Adipocyte (in vitro differentiated cells): ENCODE measurements around the gene IAH1.

Experiments
- DNase-seq: peaks from one replicate; pipeline ENCODE4 v3.0.0-alpha.2; 2015; ENCODE audit warnings: low read depth
- H3K27me3 ChIP-seq: replicated peaks from 2 replicates; pipeline ENCODE4 v1.7.0; 2013; ENCODE audit warnings: mild to moderate bottlenecking, low read length, moderate library complexity; ENCODE audit not compliant: control insufficient read depth, insufficient read depth
- H3K36me3 ChIP-seq: 2 replicates; pipeline ENCODE4 v1.7.0; 2013; ENCODE audit warnings: low read length, mild to moderate bottlenecking, moderate library complexity; ENCODE audit not compliant: control insufficient read depth, insufficient read depth, severe bottlenecking
- H3K4me1 ChIP-seq: 2 replicates; pipeline ENCODE4 v1.7.0; 2013; ENCODE audit warnings: mild to moderate bottlenecking, low read length, moderate library complexity; ENCODE audit not compliant: control insufficient read depth, insufficient read depth
- H3K4me3 ChIP-seq: 2 replicates; pipeline ENCODE4 v1.7.0; 2013; ENCODE audit warnings: mild to moderate bottlenecking, low read length, moderate library complexity
- H3K9ac ChIP-seq: 2 replicates; pipeline ENCODE4 v1.7.0; 2013; ENCODE audit warnings: mild to moderate bottlenecking, low read length, moderate library complexity
- H3K9me3 ChIP-seq: 2 replicates; pipeline ENCODE4 v1.7.0; 2013; ENCODE audit warnings: mild to moderate bottlenecking, low read length, moderate library complexity; ENCODE audit not compliant: control insufficient read depth

Gene IAH1

GRCh38 chr2:9460441-9461017 is 13.8 kb upstream of the IAH1 start:
- Histone ChIP-seq H3K36me3 (peaks cover 67% of the 10 kb centered on the region), H3K27me3 (no peaks in the 10 kb centered on the region), H3K9ac (no peak overlapping the region), H3K4me3 (no peak overlapping the region), H3K4me1 (no peaks in the 10 kb centered on the region), H3K9me3 (no peaks in the 10 kb centered on the region)
- DNase-seq = no peak

DNA sequence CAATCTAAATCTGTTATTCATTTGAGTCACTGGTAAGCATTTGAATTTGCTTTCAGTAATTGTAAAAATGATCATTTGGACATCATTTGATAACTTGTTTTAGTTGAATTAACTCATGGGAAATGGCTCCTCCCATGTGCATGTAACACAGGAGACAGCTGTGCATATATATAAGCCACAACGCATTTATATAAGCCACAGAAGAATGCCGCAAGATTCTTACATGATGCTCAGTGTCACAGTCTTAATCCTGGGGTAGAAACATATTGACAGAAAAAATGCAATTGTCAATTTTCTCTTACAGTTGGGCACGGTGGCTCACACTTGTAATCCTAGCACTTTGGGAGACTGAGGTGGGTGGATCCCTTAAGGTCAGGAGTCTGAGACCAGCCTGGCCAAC is 13.3 kb upstream of the IAH1 start:
- Histone ChIP-seq H3K27me3 (no peaks in the 10 kb centered on the region), H3K36me3 (peaks cover 70% of the 10 kb centered on the region), H3K4me1 (no peaks in the 10 kb centered on the region), H3K4me3 (no peak overlapping the region), H3K9ac (no peak overlapping the region), H3K9me3 (no peaks in the 10 kb centered on the region)
- DNase-seq = no peak

DNA sequence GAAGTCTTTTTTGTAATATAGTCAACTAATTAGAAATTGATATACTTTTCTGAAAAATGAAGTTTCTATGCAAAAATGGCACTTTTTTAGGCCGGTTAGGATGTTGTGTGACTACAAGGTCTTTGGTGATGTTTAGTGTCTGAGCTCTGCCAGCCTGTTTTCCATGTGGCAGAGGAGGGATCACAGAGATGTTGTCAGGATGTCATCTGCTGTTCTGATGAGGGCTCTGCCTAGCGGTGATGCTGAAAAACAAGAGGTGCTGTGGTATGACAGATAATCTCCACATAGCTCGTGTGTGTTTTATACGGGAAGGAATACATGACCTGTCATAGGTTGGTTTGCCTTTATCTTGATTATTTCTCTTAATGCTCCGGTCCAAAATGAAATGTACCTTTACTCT is 12.0 kb upstream of the IAH1 start:
- no peak overlapping the region for H3K4me3 ChIP-seq
- no peak overlapping the region for H3K9ac ChIP-seq
- H3K4me1 ChIP-seq = no peaks in the 10 kb centered on the region
- H3K9me3 ChIP-seq = no peaks in the 10 kb centered on the region
- no peak for DNase-seq
- H3K27me3 ChIP-seq = no peaks in the 10 kb centered on the region
- peaks cover 62% of the 10 kb centered on the region for H3K36me3 ChIP-seq

GRCh38 chr2:9462886-9463697 is 11.3 kb upstream of the IAH1 start:
- no peak for DNase-seq
- Histone ChIP-seq H3K4me1 (no peaks in the 10 kb centered on the region), H3K9me3 (no peaks in the 10 kb centered on the region), H3K4me3 (no peak overlapping the region), H3K9ac (no peak overlapping the region), H3K27me3 (no peaks in the 10 kb centered on the region), H3K36me3 (peaks cover 57% of the 10 kb centered on the region)

DNA sequence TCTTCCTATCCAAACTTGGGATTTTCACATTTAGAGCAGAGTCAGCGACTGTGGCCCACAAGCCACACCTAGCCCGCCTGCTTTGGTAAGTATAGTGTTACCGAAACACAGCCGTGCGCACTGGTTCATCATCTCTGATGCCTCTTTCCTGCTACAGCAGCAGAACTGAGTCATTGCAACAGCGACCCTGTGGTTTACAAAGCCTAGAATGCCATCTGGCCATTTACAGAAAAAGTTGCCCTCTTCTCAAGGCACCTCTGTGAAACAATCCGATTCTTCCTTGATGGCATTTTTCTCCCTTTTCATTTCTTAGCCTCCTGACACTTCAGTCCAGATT is 10.7 kb upstream of the IAH1 start:
- Histone ChIP-seq H3K27me3 (no peaks in the 10 kb centered on the region), H3K4me1 (no peaks in the 10 kb centered on the region), H3K4me3 (no peak overlapping the region), H3K9me3 (no peaks in the 10 kb centered on the region), H3K9ac (no peak overlapping the region), H3K36me3 (peaks cover 52% of the 10 kb centered on the region)
- DNase-seq = no peak

- Histone ChIP-seq H3K4me3 (no peak overlapping the region), H3K36me3 (peaks cover 52% of the 10 kb centered on the region), H3K9ac (no peak overlapping the region), H3K27me3 (no peaks in the 10 kb centered on the region), H3K4me1 (no peaks in the 10 kb centered on the region), H3K9me3 (no peaks in the 10 kb centered on the region)
- no peak for DNase-seq
Observed at GRCh38 chr2:9465170-9465569, 9.2 kb upstream of the IAH1 start.

DNA sequence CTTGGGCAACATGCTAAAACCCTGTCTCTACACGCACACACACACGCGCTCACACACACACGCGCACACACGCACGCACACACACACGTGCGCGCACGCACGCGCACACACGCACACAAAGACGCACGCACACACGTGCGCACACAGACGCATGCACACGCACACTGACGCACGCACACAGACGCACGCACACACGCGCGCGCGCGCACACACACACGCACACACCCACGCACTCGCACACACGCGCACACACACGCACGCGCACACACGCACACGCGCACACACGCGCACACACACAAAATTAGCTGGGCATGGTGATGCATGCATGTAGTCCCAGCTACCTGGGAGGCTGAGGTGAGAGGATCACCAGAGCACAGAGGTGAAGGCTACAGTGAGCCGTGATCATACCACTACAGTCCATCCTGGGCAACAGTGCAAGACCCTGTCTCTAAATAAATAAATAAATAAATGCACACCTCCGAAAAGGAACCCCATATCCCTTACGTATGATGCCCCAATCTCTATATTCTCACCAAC is 8.1 kb upstream of the IAH1 start:
- Histone ChIP-seq H3K9me3 (no peaks in the 10 kb centered on the region), H3K9ac (no peak overlapping the region), H3K27me3 (no peaks in the 10 kb centered on the region), H3K4me1 (no peaks in the 10 kb centered on the region), H3K4me3 (no peak overlapping the region), H3K36me3 (peaks cover 44% of the 10 kb centered on the region)
- DNase-seq = no peak

- Histone ChIP-seq H3K36me3 (peaks cover 47% of the 10 kb centered on the region), H3K4me3 (no peak overlapping the region), H3K9me3 (no peaks in the 10 kb centered on the region), H3K27me3 (no peaks in the 10 kb centered on the region), H3K4me1 (no peaks in the 10 kb centered on the region), H3K9ac (no peak overlapping the region)
- no peak for DNase-seq
Observed at GRCh38 chr2:9467687-9468086, 6.7 kb upstream of the IAH1 start.

DNA sequence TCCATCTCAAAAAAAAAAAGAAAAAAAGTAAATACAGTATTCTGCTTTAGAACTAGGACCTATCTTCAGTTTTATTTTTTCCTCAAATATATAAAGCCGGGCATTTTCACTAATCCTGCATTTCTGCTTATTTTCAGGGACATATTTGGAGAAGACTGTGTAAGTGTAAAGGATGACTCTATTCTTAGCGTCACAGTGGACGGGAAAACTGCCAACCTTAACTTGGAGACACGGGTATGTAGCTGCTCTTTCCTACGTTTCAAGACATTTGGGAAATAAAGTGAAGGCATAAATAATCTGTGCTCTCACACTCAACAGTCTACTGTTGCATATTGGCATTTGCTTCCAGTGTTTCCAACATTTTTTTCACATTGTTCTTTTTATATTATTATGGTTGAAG is 3.1 kb upstream of the IAH1 start:
- Histone ChIP-seq H3K27me3 (no peaks in the 10 kb centered on the region), H3K4me1 (peaks cover 12% of the 10 kb centered on the region), H3K9me3 (no peaks in the 10 kb centered on the region), H3K9ac (no peak overlapping the region), H3K36me3 (peaks cover 25% of the 10 kb centered on the region), H3K4me3 (no peak overlapping the region)
- DNase-seq = no peak

DNA sequence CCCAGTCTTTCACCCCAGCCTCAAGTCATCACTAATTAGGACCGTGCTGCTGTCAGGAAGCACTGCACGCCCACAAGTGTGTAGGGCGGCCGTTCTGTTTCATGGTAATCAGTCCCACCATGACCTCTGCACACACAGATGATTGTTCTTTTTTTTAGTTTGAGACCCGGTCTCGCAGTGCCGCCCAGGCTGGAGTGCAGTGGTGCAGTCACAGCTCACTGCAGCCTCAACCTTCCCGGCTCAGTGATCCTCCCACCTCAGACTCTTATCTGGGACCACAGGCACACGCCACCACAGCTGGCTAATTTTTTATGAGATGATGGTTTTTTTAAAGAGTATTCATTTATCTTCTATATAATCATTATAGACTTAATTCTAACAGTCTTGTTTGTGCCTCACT is 1.8 kb upstream of the IAH1 start:
- H3K4me1 ChIP-seq = peaks cover 15% of the 10 kb centered on the region
- DNase-seq = no peak
- H3K27me3 ChIP-seq = no peaks in the 10 kb centered on the region
- H3K4me3 ChIP-seq = no peak overlapping the region
- no peaks in the 10 kb centered on the region for H3K9me3 ChIP-seq
- no peak overlapping the region for H3K9ac ChIP-seq
- peaks cover 36% of the 10 kb centered on the region for H3K36me3 ChIP-seq

- no peaks in the 10 kb centered on the region for H3K27me3 ChIP-seq
- DNase-seq = no peak
- peak overlapping the region; percentile 90 for H3K9ac ChIP-seq
- H3K9me3 ChIP-seq = no peaks in the 10 kb centered on the region
- peak overlapping the region; percentile 85 for H3K4me3 ChIP-seq
- peaks cover 21% of the 10 kb centered on the region for H3K4me1 ChIP-seq
- H3K36me3 ChIP-seq = peaks cover 38% of the 10 kb centered on the region
Observed at GRCh38 chr2:9473308-9473984, 905 bp upstream of the IAH1 start.
